ENCODE results near the gene PLA2G4D.

Gene PLA2G4D

DNA sequence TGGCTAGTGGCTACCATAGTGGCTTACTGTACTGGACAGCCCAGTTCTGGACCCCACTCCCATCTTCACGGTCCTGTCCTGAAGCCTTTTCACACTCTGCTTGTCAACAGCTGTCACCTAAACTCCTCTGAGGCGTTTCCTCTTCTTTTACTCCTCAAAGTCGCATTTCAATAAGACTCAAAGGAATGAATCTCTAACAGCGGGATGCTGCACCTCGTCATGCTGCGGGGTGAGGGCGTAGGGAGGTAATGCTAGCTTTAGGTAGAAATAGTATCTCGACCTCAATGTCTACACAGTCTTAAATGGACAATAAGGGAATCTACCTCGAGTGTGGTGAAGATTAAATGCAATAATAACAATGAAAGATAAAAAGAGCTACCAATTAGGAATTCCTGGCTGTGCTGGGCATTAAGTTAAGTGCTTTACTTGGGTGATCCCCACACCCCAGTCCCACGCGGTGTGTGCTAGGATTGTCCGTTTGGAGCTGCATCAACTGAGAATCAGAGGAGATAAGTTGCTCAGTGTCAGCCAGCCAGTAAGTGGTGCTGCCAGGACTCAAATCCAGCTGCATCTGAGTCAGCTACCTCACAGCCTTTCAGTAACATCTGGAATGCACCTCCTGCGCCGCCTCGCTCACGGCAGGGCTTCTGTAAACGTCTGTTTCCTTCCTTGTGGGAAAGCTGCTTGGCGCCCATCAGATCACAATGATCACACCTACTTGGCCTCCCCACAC lies 14.0 kb downstream of the PLA2G4D start:
- ATAC-seq, result no peak
- TF ChIP-seq GLIS3 (CRISPR knock-in tag; IDR thresholded peaks at IDR 0.05) (no peak), OSR1 (CRISPR knock-in tag; IDR thresholded peaks at IDR 0.05) (no peak), CSDC2 (CRISPR knock-in tag; IDR thresholded peaks at IDR 0.05) (no peak), ZFP3 (CRISPR knock-in tag; IDR thresholded peaks at IDR 0.05) (no peak), RARB (CRISPR knock-in tag; IDR thresholded peaks at IDR 0.05) (no peak), PATZ1 (CRISPR knock-in tag; IDR thresholded peaks at IDR 0.05; ENCODE audit: borderline replicate concordance) (no peak), ZNF70 (CRISPR knock-in tag; IDR thresholded peaks at IDR 0.05) (no peak), ISL1 (CRISPR knock-in tag; IDR thresholded peaks at IDR 0.05) (no peak), ESRRG (CRISPR knock-in tag; IDR thresholded peaks at IDR 0.05) (no peak), SNAI2 (CRISPR knock-in tag; IDR thresholded peaks at IDR 0.05) (no peak), TOX (CRISPR knock-in tag; IDR thresholded peaks at IDR 0.05; ENCODE audit: borderline replicate concordance) (no peak), ZNF565 (CRISPR knock-in tag; conservative IDR thresholded peaks at IDR 0.05; ENCODE audit: low read depth) (no peak), TCF4 (CRISPR knock-in tag; IDR thresholded peaks at IDR 0.05; ENCODE audit: borderline replicate concordance) (no peak), BACH2 (CRISPR knock-in tag; IDR thresholded peaks at IDR 0.05; ENCODE audit: borderline replicate concordance) (no peak), TSHZ2 (CRISPR knock-in tag; IDR thresholded peaks at IDR 0.05) (no peak), ARNTL (CRISPR knock-in tag; IDR thresholded peaks at IDR 0.05; ENCODE audit: borderline replicate concordance, low read depth) (no peak), ZFP30 (CRISPR knock-in tag; IDR thresholded peaks at IDR 0.05) (no peak)
- TF ChIP-seq, protein P1, sequence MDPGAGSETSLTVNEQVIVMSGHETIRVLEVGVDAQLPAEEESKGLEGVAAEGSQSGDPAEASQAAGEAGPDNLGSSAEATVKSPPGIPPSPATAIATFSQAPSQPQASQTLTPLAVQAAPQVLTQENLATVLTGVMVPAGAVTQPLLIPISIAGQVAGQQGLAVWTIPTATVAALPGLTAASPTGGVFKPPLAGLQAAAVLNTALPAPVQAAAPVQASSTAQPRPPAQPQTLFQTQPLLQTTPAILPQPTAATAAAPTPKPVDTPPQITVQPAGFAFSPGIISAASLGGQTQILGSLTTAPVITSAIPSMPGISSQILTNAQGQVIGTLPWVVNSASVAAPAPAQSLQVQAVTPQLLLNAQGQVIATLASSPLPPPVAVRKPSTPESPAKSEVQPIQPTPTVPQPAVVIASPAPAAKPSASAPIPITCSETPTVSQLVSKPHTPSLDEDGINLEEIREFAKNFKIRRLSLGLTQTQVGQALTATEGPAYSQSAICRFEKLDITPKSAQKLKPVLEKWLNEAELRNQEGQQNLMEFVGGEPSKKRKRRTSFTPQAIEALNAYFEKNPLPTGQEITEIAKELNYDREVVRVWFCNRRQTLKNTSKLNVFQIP (CRISPR knock-in tag; IDR thresholded peaks at IDR 0.05; ENCODE audit: borderline replicate concordance, low read depth), result no peak
- TF ChIP-seq, protein P2, sequence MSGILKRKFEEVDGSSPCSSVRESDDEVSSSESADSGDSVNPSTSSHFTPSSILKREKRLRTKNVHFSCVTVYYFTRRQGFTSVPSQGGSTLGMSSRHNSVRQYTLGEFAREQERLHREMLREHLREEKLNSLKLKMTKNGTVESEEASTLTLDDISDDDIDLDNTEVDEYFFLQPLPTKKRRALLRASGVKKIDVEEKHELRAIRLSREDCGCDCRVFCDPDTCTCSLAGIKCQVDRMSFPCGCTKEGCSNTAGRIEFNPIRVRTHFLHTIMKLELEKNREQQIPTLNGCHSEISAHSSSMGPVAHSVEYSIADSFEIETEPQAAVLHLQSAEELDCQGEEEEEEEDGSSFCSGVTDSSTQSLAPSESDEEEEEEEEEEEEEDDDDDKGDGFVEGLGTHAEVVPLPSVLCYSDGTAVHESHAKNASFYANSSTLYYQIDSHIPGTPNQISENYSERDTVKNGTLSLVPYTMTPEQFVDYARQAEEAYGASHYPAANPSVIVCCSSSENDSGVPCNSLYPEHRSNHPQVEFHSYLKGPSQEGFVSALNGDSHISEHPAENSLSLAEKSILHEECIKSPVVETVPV (CRISPR knock-in tag; IDR thresholded peaks at IDR 0.05), result no peak

GRCh38 chr15:42079401-42079908 lies 14.9 kb downstream of the PLA2G4D start:
- ATAC-seq, result no peak
- TF ChIP-seq SNAI2 (CRISPR knock-in tag; IDR thresholded peaks at IDR 0.05), result no peak

GRCh38 chr15:42078903-42079302 lies 15.5 kb downstream of the PLA2G4D start:
- no peak for TF ChIP-seq PATZ1 (CRISPR knock-in tag; IDR thresholded peaks at IDR 0.05; ENCODE audit: borderline replicate concordance)
- TF ChIP-seq RARB (CRISPR knock-in tag; IDR thresholded peaks at IDR 0.05), result no peak
- TF ChIP-seq ZNF8 (CRISPR knock-in tag; IDR thresholded peaks at IDR 0.05), result no peak
- no peak for ATAC-seq
